Measurements from ENCODE around the gene ULBP1.
"Not testable (repeated sequence)": the region's sequence is repeated elsewhere in the genome, so short reads cannot be mapped to it uniquely, and the experiment has no call there.

ULBP1 gene

DNA sequence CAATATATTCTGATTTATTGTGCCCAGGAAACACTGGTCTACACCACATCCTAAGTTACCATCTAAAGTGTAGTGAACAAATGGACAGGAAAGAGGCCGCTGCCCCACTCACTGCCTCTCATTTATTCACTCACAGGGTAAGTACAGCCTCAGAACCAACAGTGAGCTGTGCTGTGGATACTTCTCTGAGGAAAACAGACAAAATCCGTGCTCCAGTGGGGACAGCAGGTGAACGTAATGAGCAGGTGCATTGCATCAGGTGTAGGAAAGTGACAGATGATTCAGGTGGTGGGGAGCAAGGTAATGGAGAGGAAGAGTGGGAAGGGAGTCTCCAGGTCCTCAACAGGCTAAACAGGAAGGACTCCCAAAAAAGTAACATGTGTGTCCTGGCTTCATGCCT is 30.3 kb upstream of the ULBP1 start:
- no peak for DNase-seq

- peak; percentile 26 for DNase-seq
Measured at GRCh38 chr6:149934249-149935156, 29.2 kb upstream of the ULBP1 start.

- no peak for DNase-seq
Measured at GRCh38 chr6:149935246-149935645, 28.5 kb upstream of the ULBP1 start.

DNA sequence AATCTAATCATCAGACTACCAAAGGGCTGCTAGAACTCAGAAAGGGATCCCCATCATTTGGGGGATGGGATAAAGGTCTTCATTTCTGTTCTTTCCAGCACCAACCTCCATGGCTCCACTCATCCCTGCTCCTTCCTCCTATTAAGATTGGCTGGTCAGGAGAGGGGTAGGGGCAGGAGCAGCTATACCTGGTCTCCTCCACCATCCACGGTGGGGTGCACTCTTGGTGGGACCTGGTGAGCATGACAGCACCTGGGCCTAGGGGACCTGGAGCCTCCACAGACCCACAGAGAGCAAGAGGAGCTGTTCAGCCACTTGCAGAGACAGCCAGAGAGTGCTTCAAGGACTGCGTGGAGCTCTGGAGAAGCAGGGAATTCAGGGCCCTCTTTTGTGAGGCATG is 28.1 kb upstream of the ULBP1 start:
- no peak for DNase-seq

- DNase-seq = no peak
Measured at GRCh38 chr6:149936743-149937142, 27.0 kb upstream of the ULBP1 start.

DNA sequence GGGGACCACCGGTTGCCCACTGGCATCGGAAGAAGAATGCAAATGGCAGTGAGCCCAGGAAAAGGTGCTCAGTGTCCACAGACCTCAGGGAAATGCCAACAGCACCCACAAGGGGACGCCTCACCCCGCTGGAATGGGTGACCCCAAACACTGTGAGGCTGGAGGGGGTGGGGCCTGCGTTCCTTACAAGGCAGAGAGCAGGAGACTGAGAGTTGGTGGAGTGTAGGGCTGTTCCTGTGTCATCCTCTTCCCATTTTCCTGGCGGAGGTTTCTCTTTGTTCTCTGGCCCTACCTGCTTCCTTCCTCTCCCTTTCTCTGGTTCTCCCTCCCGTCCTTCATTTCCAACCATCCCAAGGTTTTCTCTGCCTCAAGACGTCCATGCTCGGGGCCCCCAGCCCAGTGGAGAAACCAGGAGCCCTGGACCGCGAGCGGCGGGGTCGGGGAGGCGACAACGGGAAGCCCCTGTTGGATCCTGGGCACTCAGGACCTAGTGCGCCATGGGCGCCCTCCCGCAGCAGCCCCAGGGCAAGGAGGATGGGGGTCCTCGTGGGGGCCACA is 25.7 kb upstream of the ULBP1 start:
- DNase-seq = not testable (repeated sequence)

GRCh38 chr6:149938571-149939355 is 25.0 kb upstream of the ULBP1 start:
- DNase-seq = no peak

GRCh38 chr6:149939356-149939648 is 24.4 kb upstream of the ULBP1 start:
- DNase-seq = no peak

DNA sequence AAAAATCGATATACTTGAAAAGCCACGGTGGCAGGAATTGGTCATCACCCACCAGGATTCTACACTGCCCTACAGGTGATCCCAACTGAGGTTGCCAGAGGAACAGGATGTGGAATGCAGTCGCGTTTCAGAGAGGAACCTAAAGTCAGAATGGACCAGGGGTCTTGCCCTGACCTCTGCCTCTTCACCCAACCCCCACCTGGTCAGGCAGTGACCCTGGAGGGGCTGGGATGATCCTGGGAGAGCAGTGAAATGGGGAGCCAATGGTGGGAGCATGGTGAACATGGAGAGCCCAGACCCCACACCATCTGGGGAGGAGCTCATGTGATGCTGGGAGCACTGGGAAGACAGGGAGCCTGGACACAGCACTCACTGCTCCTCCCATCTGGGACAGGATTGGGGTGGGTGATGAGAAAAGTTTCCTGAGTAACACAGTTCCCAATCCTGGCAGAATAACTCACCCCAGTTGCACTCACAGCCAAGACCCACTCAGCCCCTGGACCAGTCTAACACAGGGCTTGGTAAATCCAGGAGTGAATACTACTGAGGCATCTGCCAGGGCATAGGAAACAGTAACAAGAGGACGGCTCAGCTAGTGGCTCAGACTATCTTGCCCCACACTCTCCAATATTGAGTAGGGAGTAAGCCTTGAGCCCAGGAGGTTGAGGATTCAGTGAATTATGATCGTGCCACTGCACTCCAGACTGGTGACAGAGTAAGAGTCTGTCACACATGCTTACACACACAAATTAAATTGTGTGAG is 23.7 kb upstream of the ULBP1 start:
- no peak for DNase-seq

GRCh38 chr6:149940672-149940982 is 23.1 kb upstream of the ULBP1 start:
- DNase-seq = no peak

GRCh38 chr6:149941583-149942460 is 21.9 kb upstream of the ULBP1 start, which contains the start of gene ULBP2:
Gene ULBP2 (plus strand): TSS chr6:149942014. CDS start chr6:149942073, 59 bp downstream.
- DNase-seq = peak; percentile 33

- DNase-seq = no peak
Measured at GRCh38 chr6:149942461-149942829, 21.3 kb upstream of the ULBP1 start.

GRCh38 chr6:149943321-149943720 is 20.4 kb upstream of the ULBP1 start:
- DNase-seq = not testable (repeated sequence)

DNA sequence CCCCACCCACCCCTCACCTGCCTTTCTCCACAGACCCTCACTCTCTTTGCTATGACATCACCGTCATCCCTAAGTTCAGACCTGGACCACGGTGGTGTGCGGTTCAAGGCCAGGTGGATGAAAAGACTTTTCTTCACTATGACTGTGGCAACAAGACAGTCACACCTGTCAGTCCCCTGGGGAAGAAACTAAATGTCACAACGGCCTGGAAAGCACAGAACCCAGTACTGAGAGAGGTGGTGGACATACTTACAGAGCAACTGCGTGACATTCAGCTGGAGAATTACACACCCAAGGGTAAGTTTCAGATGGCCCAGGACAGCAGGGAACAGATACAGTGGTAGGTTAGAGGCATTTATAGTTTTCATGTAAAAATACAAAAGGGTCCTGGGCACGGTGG is 18.5 kb upstream of the ULBP1 start:
- DNase-seq = not testable (repeated sequence)

- DNase-seq = not testable (repeated sequence)
Measured at GRCh38 chr6:149946631-149947030, 17.1 kb upstream of the ULBP1 start.

DNA sequence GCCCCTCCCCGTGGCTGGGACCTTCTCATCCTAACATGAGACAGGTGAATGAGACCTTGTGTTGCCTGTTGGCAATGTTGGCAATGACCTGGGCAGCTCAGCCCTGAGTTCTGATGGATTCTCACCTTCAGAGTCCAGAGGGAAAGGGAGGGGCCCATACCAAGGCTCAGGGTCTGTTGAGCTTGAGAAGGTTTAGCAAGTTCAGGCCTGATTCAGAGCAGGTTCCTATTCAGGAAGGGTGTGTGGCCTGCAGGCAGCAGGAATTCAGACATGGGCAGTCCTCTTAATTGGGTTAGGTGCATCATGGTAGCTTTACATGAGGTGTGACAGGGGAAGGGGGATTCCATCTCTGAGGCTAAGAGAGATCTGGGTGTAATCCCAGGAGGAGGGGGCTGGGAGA is 16.2 kb upstream of the ULBP1 start:
- DNase-seq = not testable (repeated sequence)

DNA sequence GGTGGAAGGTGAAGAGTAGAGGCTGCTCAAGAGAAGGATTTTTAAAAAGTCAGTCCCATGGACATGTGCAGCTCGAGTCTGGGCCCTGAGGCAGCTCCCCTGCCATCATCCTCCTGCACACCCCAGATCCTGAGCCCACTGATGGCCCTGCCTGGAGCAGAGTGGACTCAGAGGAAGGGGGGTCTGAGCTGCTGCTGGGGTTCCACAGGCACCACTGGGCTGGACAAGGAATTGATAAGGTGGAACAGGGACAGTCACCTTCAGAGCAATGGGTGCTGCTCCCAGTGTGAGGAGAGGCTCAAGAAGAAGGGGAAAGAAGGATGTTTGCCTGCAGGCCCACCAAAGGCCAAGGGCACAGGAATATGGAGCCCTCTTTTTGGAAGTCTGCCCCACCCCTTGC is 15.7 kb upstream of the ULBP1 start:
- no peak for DNase-seq

DNA sequence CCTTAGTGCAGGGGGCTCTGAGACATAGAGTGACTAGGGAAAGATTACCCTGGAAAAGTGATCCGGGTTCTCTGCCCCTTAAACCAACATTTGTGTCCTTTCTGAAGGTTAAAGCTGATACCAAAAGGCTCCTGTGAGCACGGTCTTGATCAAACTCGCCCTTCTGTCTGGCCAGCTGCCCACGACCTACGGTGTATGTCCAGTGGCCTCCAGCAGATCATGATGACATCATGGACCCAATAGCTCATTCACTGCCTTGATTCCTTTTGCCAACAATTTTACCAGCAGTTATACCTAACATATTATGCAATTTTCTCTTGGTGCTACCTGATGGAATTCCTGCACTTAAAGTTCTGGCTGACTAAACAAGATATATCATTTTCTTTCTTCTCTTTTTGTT is 15.1 kb upstream of the ULBP1 start:
- no peak for DNase-seq

DNA sequence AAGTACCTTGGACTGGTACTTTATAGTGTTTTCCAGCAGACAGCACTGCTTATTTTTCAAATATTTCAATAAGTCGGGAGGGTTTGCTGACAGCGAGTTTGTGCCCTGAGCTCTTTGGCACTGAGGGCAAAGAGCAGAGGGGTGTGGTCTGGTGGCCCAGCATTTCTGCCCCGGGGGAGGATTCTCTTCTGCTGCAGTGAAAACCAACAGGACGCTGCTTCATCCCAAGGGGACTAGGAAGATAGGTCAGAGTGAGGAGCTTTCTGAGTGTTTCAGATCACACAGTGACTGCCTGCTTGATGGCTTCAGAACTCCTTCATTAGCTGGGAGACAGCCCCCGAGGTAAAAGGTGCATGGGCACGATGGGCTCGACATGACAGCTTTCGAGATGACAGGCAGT is 13.3 kb upstream of the ULBP1 start:
- no peak for DNase-seq

- DNase-seq = no peak
Measured at GRCh38 chr6:149951096-149951495, 12.6 kb upstream of the ULBP1 start.

- DNase-seq = no peak
Measured at GRCh38 chr6:149951626-149952025, 12.1 kb upstream of the ULBP1 start.

- not testable (repeated sequence) for DNase-seq
Measured at GRCh38 chr6:149953390-149953789, 10.4 kb upstream of the ULBP1 start.

Measured in GDM1 (cell line).